ENCODE data around the gene PLA2R1. TPM values are rescaled to one million over a fixed set of nuclear protein-coding genes. Genes with fewer than 3 reads are reported as not detected.
"Not testable (repeated sequence)": the region's sequence is repeated elsewhere in the genome, so short reads cannot be mapped to it uniquely, and the experiment has no call there.

Gene PLA2R1
- total RNA-seq, 2 donors from 2014 or later: not detected

DNA sequence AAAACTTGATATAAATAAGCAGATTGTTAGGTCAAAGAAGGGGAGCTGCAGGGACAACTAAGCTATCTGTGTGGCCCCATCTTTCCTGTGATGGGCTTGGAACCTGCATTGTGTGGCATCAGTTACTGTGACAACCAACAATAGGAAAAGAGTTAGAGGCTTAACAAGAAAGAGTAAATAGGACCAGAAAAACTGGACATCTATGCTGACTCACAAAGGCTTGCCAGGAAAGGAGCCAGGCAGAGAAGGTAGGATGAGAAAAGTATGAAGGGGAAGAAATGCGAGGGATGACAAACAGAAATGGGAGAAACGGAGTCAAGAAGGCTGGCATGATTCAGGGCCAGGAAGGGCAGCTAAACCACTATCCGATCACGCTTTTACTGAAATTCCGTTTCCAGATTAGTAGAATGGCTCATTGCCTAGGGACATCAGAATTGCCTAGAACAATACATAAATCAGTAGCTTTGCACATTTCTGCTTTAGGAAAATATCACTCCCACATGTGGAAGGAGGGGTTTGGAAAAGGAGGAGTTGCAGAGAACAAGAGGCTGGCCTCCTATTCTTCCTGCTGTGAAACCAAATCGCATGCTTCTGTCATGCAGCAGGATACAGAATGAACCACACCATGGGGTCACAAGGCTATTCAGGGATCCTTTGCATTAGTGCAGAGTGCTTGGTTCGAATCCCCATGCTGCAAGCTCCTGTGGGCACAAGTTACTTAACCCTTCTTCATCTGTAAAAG, 7.3 kb downstream of the PLA2R1 start:
- H3K27ac Mint-ChIP-seq: no peak overlapping the region

DNA sequence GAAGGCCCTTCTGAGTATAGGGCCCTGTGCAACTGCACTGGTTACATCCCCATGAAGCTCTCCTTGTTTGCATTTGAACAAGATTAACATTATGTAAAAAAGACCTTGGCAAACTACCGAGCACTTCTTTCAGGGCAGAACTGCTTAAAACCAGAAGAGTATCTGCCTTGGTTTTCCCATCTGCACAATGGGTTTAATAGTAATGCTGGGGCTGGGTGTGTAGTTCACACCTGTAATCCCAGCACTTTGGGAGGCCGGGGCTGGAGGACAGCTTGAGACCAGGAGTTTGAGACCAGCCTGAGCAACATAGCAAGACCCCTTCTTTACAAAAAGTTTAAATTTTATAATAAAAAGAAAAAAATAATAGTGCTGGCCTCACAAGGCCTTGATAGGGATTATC, 8.5 kb downstream of the PLA2R1 start:
- no peak for ATAC-seq
- no peak overlapping the region for H3K4me3 Mint-ChIP-seq
- H3K27me3 Mint-ChIP-seq: peaks cover 29 to 51% of the 10 kb centered on the region in 2 donors
- no peaks in the 10 kb centered on the region for H3K4me1 Mint-ChIP-seq (ENCODE audit: low read depth in 2 of 2)
- no peak overlapping the region for H3K27ac Mint-ChIP-seq
- no peaks in the 10 kb centered on the region for H3K36me3 Mint-ChIP-seq
- no peaks in the 10 kb centered on the region for H3K9me3 Mint-ChIP-seq
- DNase-seq (ENCODE audit: low spot score): no peak

More for the DNA sequence above, 7.3 kb downstream of the PLA2R1 start:
- H3K4me1 Mint-ChIP-seq (ENCODE audit: low read depth in 2 of 2): no peaks in the 10 kb centered on the region
- peaks cover 36 to 60% of the 10 kb centered on the region in 2 donors for H3K27me3 Mint-ChIP-seq
- no peak overlapping the region for H3K4me3 Mint-ChIP-seq
- ATAC-seq (no peak), DNase-seq (ENCODE audit: low spot score) (no peak)
- no peaks in the 10 kb centered on the region for H3K36me3 Mint-ChIP-seq
- no peaks in the 10 kb centered on the region for H3K9me3 Mint-ChIP-seq

DNA sequence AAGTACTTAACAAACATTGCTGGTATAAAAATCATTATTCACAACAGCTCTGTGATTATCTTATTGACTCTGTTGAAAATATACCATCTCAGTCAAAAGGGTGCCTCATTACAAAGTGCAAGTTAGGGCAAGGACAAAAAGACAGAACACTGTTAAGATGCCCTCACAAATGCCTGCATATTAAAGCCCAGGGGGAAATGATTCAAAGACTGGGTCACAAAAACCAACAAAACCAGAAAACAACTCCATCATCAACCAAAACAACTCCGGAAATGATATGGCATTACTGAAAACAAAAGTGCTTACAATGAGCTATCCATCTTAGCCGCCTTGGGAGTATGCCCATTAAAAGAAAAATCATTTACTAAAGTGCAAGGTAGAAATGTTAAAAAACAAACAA, 9.9 kb downstream of the PLA2R1 start:
- no peaks in the 10 kb centered on the region for H3K4me1 Mint-ChIP-seq (ENCODE audit: low read depth in 2 of 2)
- ATAC-seq (no peak), DNase-seq (ENCODE audit: low spot score) (no peak)
- no peaks in the 10 kb centered on the region for H3K9me3 Mint-ChIP-seq
- peaks cover 19 to 37% of the 10 kb centered on the region in 2 donors for H3K27me3 Mint-ChIP-seq
- H3K27ac Mint-ChIP-seq: no peak overlapping the region
- H3K36me3 Mint-ChIP-seq: no peaks in the 10 kb centered on the region
- no peak overlapping the region for H3K4me3 Mint-ChIP-seq

DNA sequence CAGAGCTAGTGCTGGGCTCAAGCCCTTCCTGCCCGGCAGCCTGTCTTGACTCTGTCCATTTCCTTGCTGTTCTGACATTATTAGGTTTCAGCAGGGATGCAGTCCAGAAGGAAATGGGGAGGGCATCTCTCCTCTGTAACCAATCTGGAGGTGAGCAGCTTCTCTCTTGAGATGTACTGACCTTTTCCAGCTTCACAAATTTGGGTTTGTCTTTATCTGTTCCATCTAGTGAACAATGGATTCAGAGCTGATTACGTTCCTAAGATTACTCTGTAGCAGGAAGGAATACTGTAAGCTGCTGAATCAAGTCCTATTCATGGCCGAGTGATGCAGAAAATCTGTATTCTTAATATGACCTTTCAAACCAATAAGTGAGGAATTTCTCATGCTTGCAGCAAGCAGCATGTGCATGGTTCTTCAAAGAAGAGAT, 11.0 kb downstream of the PLA2R1 start:
- Mint-ChIP-seq H3K9me3 (no peaks in the 10 kb centered on the region), H3K4me1 (ENCODE audit: low read depth in 2 of 2) (no peaks in the 10 kb centered on the region), H3K27ac (no peak overlapping the region), H3K27me3 (peaks cover 11 to 29% of the 10 kb centered on the region in 2 donors), H3K4me3 (no peak overlapping the region), H3K36me3 (no peaks in the 10 kb centered on the region)
- DNase-seq (ENCODE audit: low spot score) (no peak), ATAC-seq (no peak)

DNA sequence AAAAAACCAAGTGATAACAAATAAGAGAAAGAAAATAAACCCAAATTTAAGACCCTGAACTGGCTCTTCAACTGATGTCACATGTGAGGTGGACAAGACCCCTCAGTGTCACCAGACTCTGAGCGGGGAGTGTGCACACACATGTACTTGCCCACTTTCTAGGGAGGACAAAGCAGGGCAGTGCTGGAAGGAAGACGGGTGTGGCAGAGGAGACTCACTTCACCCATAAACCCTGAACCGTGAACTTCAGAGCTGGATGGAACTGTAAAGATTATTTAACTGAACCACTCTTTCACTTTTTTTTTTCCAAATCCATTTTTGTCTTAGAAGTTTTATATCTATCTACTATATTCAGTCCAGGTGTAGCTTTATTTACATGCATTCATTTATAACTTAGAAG, 12.3 kb downstream of the PLA2R1 start:
- no peak for DNase-seq (ENCODE audit: low spot score)
- no peak for ATAC-seq
- Mint-ChIP-seq H3K4me1 (ENCODE audit: low read depth in 2 of 2) (no peaks in the 10 kb centered on the region), H3K27ac (no peak overlapping the region), H3K27me3 (peaks cover 11 to 20% of the 10 kb centered on the region in 2 donors), H3K9me3 (no peaks in the 10 kb centered on the region), H3K36me3 (no peaks in the 10 kb centered on the region), H3K4me3 (no peak overlapping the region)

DNA sequence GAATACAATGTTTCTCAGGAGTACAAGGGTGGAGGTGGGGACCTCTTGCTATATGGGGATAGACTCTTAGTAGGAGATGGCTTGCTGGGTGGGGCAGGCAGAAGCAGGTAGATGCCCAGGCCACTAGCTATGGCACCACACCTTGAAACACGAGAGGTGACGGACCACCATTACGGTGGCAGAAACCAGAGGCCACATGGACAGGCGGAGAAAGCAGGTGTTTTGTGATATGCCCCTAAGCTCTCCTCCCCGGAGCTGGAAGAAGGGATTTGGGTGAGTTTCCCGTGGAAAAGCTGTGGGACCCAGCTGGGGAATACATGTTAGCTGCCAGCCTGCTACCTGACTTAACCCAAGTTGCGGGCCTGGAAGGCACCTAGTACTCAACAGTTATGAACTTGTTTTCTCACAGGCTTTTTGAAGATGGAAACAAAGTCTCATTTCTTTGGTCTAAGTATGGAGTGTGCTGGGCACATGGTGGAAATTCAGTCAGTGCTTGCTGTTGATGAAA, 16.7 kb downstream of the PLA2R1 start:
- H3K36me3 Mint-ChIP-seq: no peaks in the 10 kb centered on the region
- H3K27me3 Mint-ChIP-seq: peaks cover 14% of the 10 kb centered on the region in 2 donors
- no peak overlapping the region for H3K4me3 Mint-ChIP-seq
- ATAC-seq (no peak), DNase-seq (ENCODE audit: low spot score) (no peak)
- no peaks in the 10 kb centered on the region for H3K4me1 Mint-ChIP-seq (ENCODE audit: low read depth in 2 of 2)
- H3K9me3 Mint-ChIP-seq: no peaks in the 10 kb centered on the region
- H3K27ac Mint-ChIP-seq: no peak overlapping the region

DNA sequence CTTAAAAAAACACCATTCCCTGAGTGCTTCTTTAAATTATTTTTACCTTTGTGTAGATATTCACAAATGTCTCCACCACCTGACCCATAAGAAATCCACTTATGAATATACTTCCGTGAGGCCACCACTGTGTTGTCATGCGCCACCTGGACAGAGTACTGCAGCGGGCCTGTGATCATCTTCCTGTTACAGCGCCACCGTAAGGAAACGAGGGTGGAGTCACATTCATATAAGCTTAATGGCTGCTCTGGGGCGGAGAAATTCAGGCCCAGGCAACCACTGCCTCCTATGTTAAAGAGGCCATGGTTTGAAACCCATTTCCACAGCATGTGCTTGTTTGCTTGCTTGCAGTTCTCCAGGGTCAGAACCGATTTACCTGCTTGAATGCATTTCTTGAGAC, 17.7 kb downstream of the PLA2R1 start:
- Mint-ChIP-seq H3K4me1 (ENCODE audit: low read depth in 2 of 2) (no peaks in the 10 kb centered on the region), H3K27ac (no peak overlapping the region), H3K27me3 (peaks cover 14% of the 10 kb centered on the region in 2 donors), H3K36me3 (no peaks in the 10 kb centered on the region), H3K4me3 (no peak overlapping the region), H3K9me3 (no peaks in the 10 kb centered on the region)
- ATAC-seq (no peak), DNase-seq (ENCODE audit: low spot score) (no peak)

DNA sequence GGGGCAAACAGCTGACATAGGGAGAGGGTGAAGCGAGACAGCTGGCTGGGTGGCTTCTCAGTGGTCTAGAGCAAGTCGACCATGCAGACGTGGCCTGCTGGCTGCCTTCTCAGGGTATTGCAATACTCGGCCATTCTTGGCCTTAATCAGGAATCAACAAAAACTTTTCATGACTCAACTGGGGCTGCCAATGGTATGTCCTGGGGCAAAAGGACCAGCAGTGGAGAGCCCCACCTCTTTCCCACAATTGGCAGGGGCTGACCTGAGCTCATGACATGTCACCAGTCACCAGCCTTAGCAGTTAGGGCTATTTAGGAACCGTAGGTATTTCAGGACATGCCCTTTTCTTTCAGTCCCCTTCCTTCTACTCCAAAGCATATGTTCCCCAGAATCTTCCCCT, 19.1 kb downstream of the PLA2R1 start:
- Mint-ChIP-seq H3K27ac (no peak overlapping the region), H3K4me3 (no peak overlapping the region), H3K36me3 (no peaks in the 10 kb centered on the region), H3K4me1 (ENCODE audit: low read depth in 2 of 2) (no peaks in the 10 kb centered on the region), H3K9me3 (no peaks in the 10 kb centered on the region), H3K27me3 (peaks cover 14% of the 10 kb centered on the region in 2 donors)
- ATAC-seq (no peak), DNase-seq (ENCODE audit: low spot score) (no peak)

DNA sequence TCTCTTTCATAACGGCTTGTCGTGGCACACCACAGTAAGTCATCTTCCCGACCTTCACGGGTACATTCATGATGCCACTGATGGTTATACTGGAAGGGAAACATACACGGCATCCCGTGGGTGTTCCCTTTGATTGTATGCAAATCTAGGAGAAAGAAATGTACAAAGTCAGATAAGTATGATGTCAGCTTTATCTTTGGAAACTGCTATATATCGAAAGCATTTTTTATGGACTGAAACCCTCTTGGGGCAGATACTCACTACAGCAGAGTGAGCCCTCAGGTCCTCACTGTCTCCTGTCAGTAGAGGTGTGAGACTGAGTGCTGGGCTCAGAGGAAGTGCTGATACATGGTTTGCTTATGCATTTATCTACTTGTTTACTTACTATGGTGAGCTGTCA, 20.4 kb downstream of the PLA2R1 start:
- Mint-ChIP-seq H3K27me3 (peaks cover 14% of the 10 kb centered on the region in 2 donors), H3K4me3 (no peak overlapping the region)
- no peak for ATAC-seq

DNA sequence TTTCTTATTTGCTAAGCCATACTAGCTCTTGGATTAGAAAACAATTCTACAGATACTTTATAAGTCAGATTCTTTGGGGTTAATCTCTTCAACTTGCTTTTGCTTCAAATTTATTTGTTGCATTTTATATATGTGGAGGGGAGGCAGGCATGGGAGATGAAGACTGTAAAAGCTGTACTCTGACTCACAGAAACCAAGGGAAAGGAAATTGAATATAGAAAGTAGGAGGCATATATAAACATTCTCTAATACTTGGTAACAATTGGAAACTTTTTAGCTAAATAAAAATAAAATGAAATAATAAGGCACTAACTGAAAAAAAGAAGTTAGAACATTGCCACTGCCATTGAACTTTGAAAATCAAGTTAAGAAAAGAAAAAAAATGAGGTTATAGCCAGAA, 21.3 kb downstream of the PLA2R1 start:
- no peaks in the 10 kb centered on the region for H3K36me3 Mint-ChIP-seq
- no peaks in the 10 kb centered on the region for H3K9me3 Mint-ChIP-seq
- H3K27ac Mint-ChIP-seq: no peak overlapping the region
- DNase-seq (ENCODE audit: low spot score) (no peak), ATAC-seq (no peak)
- H3K4me3 Mint-ChIP-seq: no peak overlapping the region
- H3K4me1 Mint-ChIP-seq (ENCODE audit: low read depth in 2 of 2): no peaks in the 10 kb centered on the region
- peaks cover 12 to 14% of the 10 kb centered on the region in 2 donors for H3K27me3 Mint-ChIP-seq

More for the DNA sequence above, 20.4 kb downstream of the PLA2R1 start:
- no peaks in the 10 kb centered on the region for H3K36me3 Mint-ChIP-seq
- H3K4me1 Mint-ChIP-seq (ENCODE audit: low read depth in 2 of 2): no peaks in the 10 kb centered on the region
- no peak for DNase-seq (ENCODE audit: low spot score)
- H3K9me3 Mint-ChIP-seq: no peaks in the 10 kb centered on the region
- no peak overlapping the region for H3K27ac Mint-ChIP-seq

DNA sequence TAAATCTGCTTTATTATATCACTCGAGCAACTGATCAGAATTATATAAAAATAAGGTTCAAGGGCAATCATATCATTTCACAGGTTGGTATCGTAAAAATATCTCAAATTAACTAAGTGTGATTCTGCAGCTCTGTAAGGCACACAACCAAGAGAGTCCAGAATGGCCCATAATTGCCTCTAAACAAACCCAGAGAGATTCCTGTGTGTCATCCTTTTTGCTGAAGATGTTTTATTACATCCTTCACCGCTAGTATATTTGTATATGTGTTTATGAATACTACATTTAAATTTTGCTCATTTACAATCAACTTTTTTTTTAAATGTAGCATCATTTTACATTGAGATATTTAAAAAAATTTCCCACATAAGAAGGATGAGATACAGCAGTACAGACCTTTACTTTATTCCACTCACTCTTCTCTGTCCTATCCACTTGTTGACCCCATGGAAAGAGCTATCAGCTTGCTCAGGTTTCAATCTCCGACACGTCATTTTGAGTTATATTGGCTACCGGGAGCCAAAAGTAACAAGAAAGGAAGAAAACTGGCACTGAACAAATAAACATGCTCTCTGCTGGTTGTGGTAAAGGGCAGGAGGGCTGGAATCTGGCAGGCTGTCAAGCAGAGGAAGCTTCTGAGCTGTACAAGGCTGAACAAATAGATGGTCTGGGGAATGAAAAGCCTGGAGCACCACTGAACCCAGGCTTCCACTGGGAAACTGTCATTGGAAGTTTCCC, 23.1 kb downstream of the PLA2R1 start:
- no peak for ATAC-seq
- no peaks in the 10 kb centered on the region for H3K9me3 Mint-ChIP-seq
- peaks cover 12 to 16% of the 10 kb centered on the region in 2 donors for H3K27me3 Mint-ChIP-seq
- no peak overlapping the region for H3K4me3 Mint-ChIP-seq
- no peaks in the 10 kb centered on the region for H3K4me1 Mint-ChIP-seq (ENCODE audit: low read depth in 2 of 2)
- H3K36me3 Mint-ChIP-seq: no peaks in the 10 kb centered on the region
- no peak for DNase-seq (ENCODE audit: low spot score)
- H3K27ac Mint-ChIP-seq: no peak overlapping the region

DNA sequence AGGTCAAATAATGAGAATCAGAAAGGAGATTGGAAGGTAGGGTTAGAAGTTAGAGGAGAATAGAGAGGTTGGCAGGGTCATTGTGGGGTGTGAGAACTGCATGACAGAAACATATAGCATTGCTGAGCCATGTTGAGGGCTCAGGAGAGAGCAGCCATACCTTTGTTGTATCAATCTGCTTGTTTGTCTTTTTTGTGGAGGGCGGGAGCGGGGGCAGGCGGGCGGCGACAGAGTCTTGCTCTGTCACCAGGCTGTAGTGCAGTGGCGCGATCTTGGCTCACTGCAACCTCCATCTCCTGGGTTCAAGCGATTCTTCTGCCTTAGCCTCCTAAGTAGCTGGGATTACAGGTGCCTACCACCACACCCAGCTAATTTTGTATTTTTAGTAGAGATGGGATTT, 23.8 kb downstream of the PLA2R1 start:
- H3K4me1 Mint-ChIP-seq (ENCODE audit: low read depth in 2 of 2); H3K9me3 Mint-ChIP-seq; H3K36me3 Mint-ChIP-seq; H3K27ac Mint-ChIP-seq; ATAC-seq; H3K4me3 Mint-ChIP-seq; DNase-seq (ENCODE audit: low spot score): not testable (repeated sequence)
- H3K27me3 Mint-ChIP-seq: peaks cover 12 to 22% of the 10 kb centered on the region in 2 donors

DNA sequence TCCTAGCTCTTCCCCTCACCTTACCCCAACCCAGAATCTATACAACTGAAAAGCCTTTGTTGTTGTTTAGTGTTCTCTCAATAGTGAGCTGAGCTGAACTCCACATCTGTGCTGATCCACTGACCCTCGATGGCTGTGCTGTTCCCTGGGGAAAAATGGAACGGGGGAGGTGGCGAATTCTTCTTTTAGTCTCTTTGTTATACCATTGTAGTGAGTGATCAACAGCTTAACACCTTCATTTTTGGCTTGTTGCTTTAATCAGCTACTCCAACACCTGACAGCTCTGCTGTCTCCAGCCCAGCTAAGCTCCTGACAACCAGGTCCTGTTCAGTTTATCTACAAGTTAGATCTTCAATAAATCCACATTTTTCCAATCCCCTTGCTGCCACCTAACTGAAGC, 25.7 kb downstream of the PLA2R1 start:
- no peak for DNase-seq (ENCODE audit: low spot score)
- H3K4me3 Mint-ChIP-seq: no peak overlapping the region
- ATAC-seq: peak in 1 of 2 donors; percentile 8
- no peaks in the 10 kb centered on the region for H3K4me1 Mint-ChIP-seq (ENCODE audit: low read depth in 2 of 2)
- peaks cover 6 to 13% of the 10 kb centered on the region in 2 donors for H3K27me3 Mint-ChIP-seq
- H3K27ac Mint-ChIP-seq: no peak overlapping the region
- H3K9me3 Mint-ChIP-seq: no peaks in the 10 kb centered on the region
- no peaks in the 10 kb centered on the region for H3K36me3 Mint-ChIP-seq

DNA sequence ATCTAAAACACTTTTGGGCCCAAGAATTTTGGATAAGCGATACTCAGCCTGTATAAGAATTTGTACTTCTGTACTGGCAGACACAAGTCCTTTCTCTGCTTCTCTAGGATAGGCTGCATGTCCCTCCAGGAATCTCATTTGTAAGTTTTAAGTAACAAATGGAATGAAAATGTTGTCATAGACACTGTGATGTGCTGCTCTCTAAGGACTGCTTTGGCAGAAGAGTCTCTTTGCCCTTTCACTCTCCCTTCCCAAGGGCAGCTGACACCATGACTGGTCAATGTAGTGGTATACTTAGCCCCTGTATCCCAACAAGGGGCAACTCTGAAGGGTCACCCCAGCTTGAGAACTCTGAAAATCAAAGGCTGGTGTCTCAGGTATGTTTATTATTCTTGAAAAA, 27.3 kb downstream of the PLA2R1 start:
- no peaks in the 10 kb centered on the region for H3K9me3 Mint-ChIP-seq
- H3K27me3 Mint-ChIP-seq: peaks cover 0 to 8% of the 10 kb centered on the region in 2 donors
- ATAC-seq: no peak
- H3K27ac Mint-ChIP-seq: no peak overlapping the region
- no peaks in the 10 kb centered on the region for H3K36me3 Mint-ChIP-seq
- no peak for DNase-seq (ENCODE audit: low spot score)
- H3K4me3 Mint-ChIP-seq: no peak overlapping the region
- no peaks in the 10 kb centered on the region for H3K4me1 Mint-ChIP-seq (ENCODE audit: low read depth in 2 of 2)
